Karpas-422 (cell line): Measurements from ENCODE around the gene TMEM91. TPM values are rescaled to one million over a fixed set of nuclear protein-coding genes. Genes with fewer than 3 reads are reported as not detected.

Experiments used
- total RNA-seq: library from RNA; depleted of rRNA; stranded (reverse); fragments of >200 nt; shearing (Covaris generic); gene quantifications from 2 replicates; pipeline ENCODE4 v1.2.3, GENCODE V29; 2014; ENCODE audit warnings: low replicate concordance; rRNA removed

The TMEM91 gene
- total RNA-seq, 1 experiment from 2014 or later: 1.3 TPM

Other genes with a start within 250 kb of the TMEM91 start
- not detected in 2 replicates for gene CYP2S1, start 183.3 kb upstream of the TMEM91 start, total RNA-seq
- not detected in 2 replicates for gene AXL, start 157.3 kb upstream of the TMEM91 start, total RNA-seq
- 99.4 and 144 TPM in 2 replicates for gene HNRNPUL1, start 112.2 kb upstream of the TMEM91 start, total RNA-seq
- 15.5 and 17.3 TPM in 2 replicates for gene CCDC97, start 66.4 kb upstream of the TMEM91 start, total RNA-seq
- 17.5 and 26.0 TPM in 2 replicates for gene TGFB1, start 22.6 kb upstream of the TMEM91 start, total RNA-seq
- 4.1 and 7.6 TPM in 2 replicates for gene B9D2, start 12.4 kb upstream of the TMEM91 start, total RNA-seq
- 67.6 and 74.7 TPM in 2 replicates for gene EXOSC5, start 20.8 kb downstream of the TMEM91 start, total RNA-seq
- gene BCKDHA, start 21.3 kb downstream of the TMEM91 start, total RNA-seq: 112 and 116 TPM in 2 replicates
- gene B3GNT8, start 50.8 kb downstream of the TMEM91 start, total RNA-seq: not detected in 2 replicates
- 25.1 and 30.3 TPM in 2 replicates for gene DMAC2, start 63.4 kb downstream of the TMEM91 start, total RNA-seq
- not detected in 2 replicates for gene ERICH4, start 66.6 kb downstream of the TMEM91 start, total RNA-seq
- not detected in 2 replicates for gene CEACAM21, start 199.6 kb downstream of the TMEM91 start, total RNA-seq